ENCODE measurements around the gene SH2D1B. TPM values are rescaled to one million over a fixed set of nuclear protein-coding genes. Genes with fewer than 3 reads are reported as not detected.
A peak's percentile ranks its signal among the peaks of the same experiment; 100 is the strongest.

The SH2D1B gene
- total and polyA plus RNA-seq, 5 experiments from 2014 or later = 0.10 to 5.9 (median 0.29) TPM

GRCh38 chr1:162385280-162385623, 26.7 kb downstream of the SH2D1B start:
- H3K4me3 Mint-ChIP-seq = no peak overlapping the region
- no peak overlapping the region for H3K27ac Mint-ChIP-seq
- POLR2A ChIA-PET = no interaction called here
- ATAC-seq = no peak
- no peaks in the 10 kb centered on the region for H3K9me3 Mint-ChIP-seq
- peaks cover 0 to 9% (median 6%) of the 10 kb centered on the region in 4 donors for H3K4me1 Mint-ChIP-seq
- no peak for DNase-seq
- no peaks in the 10 kb centered on the region for H3K36me3 Mint-ChIP-seq
- peaks cover 0 to 22% (median 12%) of the 10 kb centered on the region in 5 donors for H3K27me3 Mint-ChIP-seq

- no peaks in the 10 kb centered on the region for H3K9me3 Mint-ChIP-seq
- H3K4me3 Mint-ChIP-seq = no peak overlapping the region
- ATAC-seq = no peak
- peak overlapping the region in 1 of 10 donors; percentile 41 for H3K27ac Mint-ChIP-seq
- H3K4me1 Mint-ChIP-seq = peaks cover 0 to 9% (median 6%) of the 10 kb centered on the region in 4 donors
- POLR2A ChIA-PET = no interaction called here
- H3K36me3 Mint-ChIP-seq = no peaks in the 10 kb centered on the region
- H3K27me3 Mint-ChIP-seq = peaks cover 0 to 17% (median 12%) of the 10 kb centered on the region in 5 donors
- no peak for DNase-seq
Measured at GRCh38 chr1:162384601-162385279, 27.2 kb downstream of the SH2D1B start.

DNA sequence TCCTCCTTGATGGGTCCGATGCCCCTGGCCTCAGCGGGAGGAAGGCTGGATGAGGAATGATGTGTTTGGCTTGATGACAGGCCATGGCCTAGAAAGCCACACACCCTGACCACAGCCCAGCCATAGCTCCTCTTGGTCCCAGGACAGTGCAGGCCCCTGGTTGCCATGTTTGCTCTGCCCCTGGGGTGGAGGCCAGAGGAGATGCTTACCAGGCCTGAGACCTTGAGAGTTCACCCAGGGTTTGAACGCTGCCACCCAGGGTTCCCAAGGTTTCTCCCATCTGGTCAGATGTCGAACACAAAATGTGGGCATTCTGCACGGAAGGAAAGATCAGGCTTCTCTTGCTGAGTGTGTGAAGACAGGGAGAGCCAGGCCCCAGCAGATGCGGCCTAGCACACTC, 27.8 kb downstream of the SH2D1B start:
- Mint-ChIP-seq H3K9me3 (no peaks in the 10 kb centered on the region), H3K27ac (peak overlapping the region in 1 of 10 donors; percentile 41), H3K4me3 (no peak overlapping the region), H3K4me1 (peaks cover 0 to 4% (median under 1%) of the 10 kb centered on the region in 4 donors), H3K27me3 (peaks cover 0 to 16% (median 7%) of the 10 kb centered on the region in 5 donors), H3K36me3 (no peaks in the 10 kb centered on the region)
- ATAC-seq = no peak
- DNase-seq = no peak
- POLR2A ChIA-PET = no interaction called here

GRCh38 chr1:162383516-162383915, 28.4 kb downstream of the SH2D1B start:
- H3K9me3 Mint-ChIP-seq = no peaks in the 10 kb centered on the region
- H3K27ac Mint-ChIP-seq = peak overlapping the region in 1 of 10 donors; percentile 50
- no peaks in the 10 kb centered on the region for H3K4me1 Mint-ChIP-seq
- POLR2A ChIA-PET = no interaction called here
- DNase-seq = no peak
- H3K36me3 Mint-ChIP-seq = no peaks in the 10 kb centered on the region
- no peak for ATAC-seq
- H3K4me3 Mint-ChIP-seq = no peak overlapping the region
- peaks cover 0 to 10% (median 1%) of the 10 kb centered on the region in 5 donors for H3K27me3 Mint-ChIP-seq

DNA sequence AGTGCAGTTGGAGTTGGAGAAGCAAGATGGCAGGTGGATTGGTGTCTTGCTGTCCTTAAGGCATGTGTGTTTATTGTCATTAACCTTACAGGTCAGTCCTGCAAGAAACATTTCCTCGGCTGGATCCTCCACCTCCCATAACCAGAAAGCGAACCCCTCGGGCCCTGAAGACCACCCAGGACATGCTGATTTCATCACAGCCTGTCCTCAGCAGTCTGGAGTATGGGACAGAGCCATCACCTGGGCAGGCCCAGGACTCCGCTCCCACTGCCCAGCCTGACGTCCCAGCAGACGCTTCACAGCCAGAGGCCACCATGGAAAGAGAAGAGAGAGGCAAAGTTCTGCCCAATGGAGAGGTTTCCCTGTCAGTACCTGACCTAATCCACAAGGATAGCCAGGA, 28.8 kb downstream of the SH2D1B start:
- H3K4me3 Mint-ChIP-seq = no peak overlapping the region
- POLR2A ChIA-PET = no interaction called here

GRCh38 chr1:162381941-162382750, 29.8 kb downstream of the SH2D1B start:
- no peak overlapping the region for H3K27ac Mint-ChIP-seq
- DNase-seq (no peak), ATAC-seq (no peak)
- no peak overlapping the region for H3K4me3 Mint-ChIP-seq
- H3K27me3 Mint-ChIP-seq = peaks cover 0 to 10% (median 0%) of the 10 kb centered on the region in 5 donors
- no peaks in the 10 kb centered on the region for H3K4me1 Mint-ChIP-seq
- H3K9me3 Mint-ChIP-seq = no peaks in the 10 kb centered on the region
- POLR2A ChIA-PET = no interaction called here
- H3K36me3 Mint-ChIP-seq = no peaks in the 10 kb centered on the region

More for the DNA sequence above, 28.8 kb downstream of the SH2D1B start:
- ATAC-seq = no peak
- no peaks in the 10 kb centered on the region for H3K4me1 Mint-ChIP-seq
- H3K27me3 Mint-ChIP-seq = peaks cover 0 to 10% (median 1%) of the 10 kb centered on the region in 5 donors
- no peaks in the 10 kb centered on the region for H3K36me3 Mint-ChIP-seq
- H3K9me3 Mint-ChIP-seq = no peaks in the 10 kb centered on the region
- no peak overlapping the region for H3K27ac Mint-ChIP-seq
- no peak for DNase-seq

DNA sequence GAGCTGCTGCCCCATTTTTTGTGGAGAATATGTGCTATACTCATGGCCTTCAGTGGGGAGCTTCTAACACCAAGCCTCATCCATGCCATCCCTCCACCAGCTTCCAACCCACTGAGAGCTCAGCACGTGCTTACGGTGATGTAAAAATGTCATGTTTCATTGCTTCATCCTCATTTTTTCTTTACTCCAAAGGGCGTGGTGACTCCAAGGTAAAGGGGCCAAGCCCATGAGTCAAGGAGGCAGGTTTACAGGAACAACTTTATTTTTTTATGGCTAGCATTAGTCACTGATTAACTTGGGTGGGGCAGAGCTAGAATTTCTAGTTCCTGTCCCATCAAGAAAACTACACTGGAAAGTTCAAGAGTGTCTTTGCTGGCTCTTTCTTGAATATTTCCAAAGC, 30.6 kb downstream of the SH2D1B start, which contains the start of gene C1orf226:
Gene C1orf226, plus strand, starts transcription at position 346 of the 400 bp plus-strand sequence. CDS start 174 bp downstream, outside the sequence.
- no peaks in the 10 kb centered on the region for H3K9me3 Mint-ChIP-seq
- H3K27ac Mint-ChIP-seq = no peak within 1 kb of the TSS
- no peak within 1 kb of the TSS for H3K4me3 Mint-ChIP-seq
- H3K27me3 Mint-ChIP-seq = peaks cover 0 to 4% (median 0%) of the 10 kb centered on the region in 5 donors
- no peaks in the 10 kb centered on the region for H3K4me1 Mint-ChIP-seq
- ATAC-seq (no peak), DNase-seq (no peak)
- POLR2A ChIA-PET = no interaction called here
- no peaks in the 10 kb centered on the region for H3K36me3 Mint-ChIP-seq

GRCh38 chr1:162380061-162380846, 31.7 kb downstream of the SH2D1B start:
- POLR2A ChIA-PET = no interaction called here
- Mint-ChIP-seq H3K4me3 (no peak overlapping the region), H3K4me1 (no peaks in the 10 kb centered on the region), H3K27ac (no peak overlapping the region), H3K9me3 (no peaks in the 10 kb centered on the region), H3K36me3 (no peaks in the 10 kb centered on the region), H3K27me3 (peaks cover 0 to under 1% (median 0%) of the 10 kb centered on the region in 5 donors)
- DNase-seq = no peak
- ATAC-seq = no peak

GRCh38 chr1:162376691-162377090, 35.2 kb downstream of the SH2D1B start, which contains the start of gene SPATA46:
Gene SPATA46 (minus strand): TSS chr1:162376854. CDS start chr1:162376790, 64 bp downstream.
- ATAC-seq = no peak
- H3K36me3 Mint-ChIP-seq = no peaks in the 10 kb centered on the region
- no peak within 1 kb of the TSS for H3K27ac Mint-ChIP-seq
- H3K9me3 Mint-ChIP-seq = no peaks in the 10 kb centered on the region
- POLR2A ChIA-PET = no interaction called here
- H3K4me1 Mint-ChIP-seq = peaks cover 0 to 2% (median 0%) of the 10 kb centered on the region in 4 donors
- H3K4me3 Mint-ChIP-seq = no peak within 1 kb of the TSS
- DNase-seq = peak in 1 of 10 donors; percentile 3
- H3K27me3 Mint-ChIP-seq = no peaks in the 10 kb centered on the region

DNA sequence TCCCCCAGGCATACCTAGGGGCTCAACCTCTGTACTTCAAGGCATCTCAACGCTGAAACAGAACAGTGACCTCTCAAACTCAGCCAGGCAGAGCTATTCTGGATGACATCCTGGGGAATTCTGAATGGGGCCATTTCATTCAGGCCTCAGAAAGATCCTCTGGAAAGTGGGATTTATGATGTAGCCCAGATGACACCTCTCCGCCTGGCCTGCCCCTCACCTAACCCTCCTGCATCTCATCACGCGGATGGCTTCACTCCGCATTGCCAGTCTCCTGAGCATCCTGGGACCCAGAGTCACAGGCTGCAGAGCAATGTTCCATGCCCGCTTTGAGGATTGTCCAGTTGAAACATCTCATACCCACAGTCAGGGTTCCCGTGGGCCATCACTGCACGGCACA, 36.5 kb downstream of the SH2D1B start:
- H3K36me3 Mint-ChIP-seq = no peaks in the 10 kb centered on the region
- DNase-seq (peak in 1 of 10 donors; percentile 31), ATAC-seq (no peak)
- H3K27ac Mint-ChIP-seq = no peak overlapping the region
- peaks cover 0 to 2% (median 0%) of the 10 kb centered on the region in 4 donors for H3K4me1 Mint-ChIP-seq
- POLR2A ChIA-PET = no interaction called here
- H3K4me3 Mint-ChIP-seq = no peak overlapping the region
- H3K27me3 Mint-ChIP-seq = no peaks in the 10 kb centered on the region
- H3K9me3 Mint-ChIP-seq = no peaks in the 10 kb centered on the region

DNA sequence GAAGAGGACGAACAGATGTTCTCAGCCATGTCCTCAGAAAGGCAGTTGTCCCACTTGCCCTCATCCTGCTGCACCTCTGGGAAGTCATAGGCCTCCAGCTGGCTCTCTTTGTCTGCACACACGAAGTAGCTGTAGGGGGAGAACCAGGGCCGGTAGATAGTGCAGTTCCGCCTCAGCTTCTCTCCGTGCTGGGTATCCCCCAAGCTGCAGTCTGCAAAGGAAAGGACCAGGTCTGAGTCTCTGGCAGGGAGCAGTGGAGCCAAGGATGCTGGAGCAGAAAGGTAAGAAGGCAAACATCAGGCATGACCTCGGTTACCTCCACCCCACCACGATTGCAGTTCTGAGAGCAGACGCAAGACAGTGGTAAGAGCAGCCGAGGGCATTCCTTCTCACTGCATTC, 37.5 kb downstream of the SH2D1B start:
- Mint-ChIP-seq H3K36me3 (no peaks in the 10 kb centered on the region), H3K27ac (no peak overlapping the region), H3K9me3 (no peaks in the 10 kb centered on the region), H3K4me3 (no peak overlapping the region), H3K27me3 (no peaks in the 10 kb centered on the region), H3K4me1 (peaks cover 0 to 2% (median 0%) of the 10 kb centered on the region in 4 donors)
- ATAC-seq (no peak), DNase-seq (peak in 1 of 10 donors; percentile 22)
- POLR2A ChIA-PET = no interaction called here

DNA sequence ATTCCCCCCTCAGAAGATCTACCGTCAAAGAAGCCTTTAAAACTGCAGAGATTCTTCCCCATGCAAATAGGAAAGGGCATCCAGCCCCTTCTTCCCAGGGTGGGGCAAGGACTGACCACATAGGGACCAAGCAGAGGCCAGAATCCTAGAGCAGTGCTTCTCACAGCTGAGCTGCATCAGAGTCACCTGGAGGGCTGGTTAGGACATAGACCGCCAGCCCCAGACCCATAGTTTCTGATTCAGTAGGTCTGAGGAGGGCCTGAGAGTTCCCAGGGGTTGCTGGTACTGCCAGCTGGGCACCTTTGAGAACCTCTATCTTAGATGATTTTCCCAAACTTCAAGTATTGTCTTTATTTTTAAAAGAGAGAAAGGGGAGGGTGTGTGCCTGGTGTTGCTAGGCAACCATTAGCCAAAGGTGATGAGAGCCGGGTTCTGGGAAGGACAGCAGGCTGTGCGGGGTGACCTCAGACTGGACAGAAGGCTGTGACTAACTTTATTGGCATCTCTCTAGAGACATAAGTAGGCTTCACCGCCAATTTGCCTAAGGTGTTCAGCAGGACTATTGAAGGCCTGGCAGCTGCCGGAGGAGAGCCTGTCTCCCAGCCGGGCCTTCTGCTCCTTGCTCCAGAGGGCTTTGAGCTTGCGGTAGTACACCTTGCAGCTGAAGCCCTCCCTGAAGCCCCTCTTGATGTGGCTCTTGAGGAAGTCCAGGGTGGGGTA, 38.2 kb downstream of the SH2D1B start:
- no peak overlapping the region for H3K27ac Mint-ChIP-seq
- no peaks in the 10 kb centered on the region for H3K36me3 Mint-ChIP-seq
- POLR2A ChIA-PET = no interaction called here
- DNase-seq (peak in 1 of 10 donors; percentile 13), ATAC-seq (no peak)
- H3K27me3 Mint-ChIP-seq = no peaks in the 10 kb centered on the region
- H3K9me3 Mint-ChIP-seq = no peaks in the 10 kb centered on the region
- H3K4me1 Mint-ChIP-seq = peaks cover 0 to 2% (median 0%) of the 10 kb centered on the region in 4 donors
- no peak overlapping the region for H3K4me3 Mint-ChIP-seq

Data from naive thymus-derived CD8-positive, alpha-beta T cell (primary cell).